K562 (cell line): ENCODE results near the gene KRTAP2-1. TPM values are rescaled to one million over a fixed set of nuclear protein-coding genes. Genes with fewer than 3 reads are reported as not detected.

ENCODE experiments used
- ATAC-seq: fragments of 200-7000 bp; cut with Tn5 transposase; 3 replicates; pipeline ENCODE4 v1.9.1; 2020; ENCODE audit warnings: moderate library complexity
- BruUV-seq: library from RNA; stranded (reverse); fragments of 400-500 nt; replicated peaks from 2 replicates; lab custom pipeline; 2021; lab: Mats Ljungman, UMichigan
- CTCF ChIA-PET: fragments of 300-600 bp; formaldehyde crosslinking; extraction: SDS; loops from one replicate; lab custom pipeline; 2021; ENCODE audit warnings: low intra/inter-chr PET ratio; lab: Yijun Ruan, JAX
- POLR2A ChIA-PET: fragments of 300-600, 350-650 bp; sonication (Branson Sonifier 250); formaldehyde crosslinking; extraction: SDS; loops from one replicate; lab custom pipeline; 2021; ENCODE audit warnings: antibody characterized with exemption, inconsistent platforms; lab: Yijun Ruan, JAX
- DNase-seq, 4 experiments: peaks; one replicate each; pipeline versions ENCODE4 v3.0.0 to v3.0.0-alpha.2; 2011 to 2018; ENCODE audit warnings: low spot score in 3 of 4, mixed read lengths in 3 of 4; ENCODE audit errors: extremely low read depth in 1 of 4
- FAIRE-seq: peaks from 2 replicates; lab custom pipeline; 2011; peaks lifted over from hg19 to GRCh38; lab: Jason Lieb, UNC
- H2AFZ ChIP-seq: 2 replicates; pipeline ENCODE4 v1.6.0; 2011; ENCODE audit warnings: low read depth, low read length, control low read depth, inconsistent platforms
- H3K27ac ChIP-seq: fragments of 200-600 bp; 3 replicates; pipeline ENCODE4 v1.8.0; 2011; ENCODE audit warnings: low read depth, mild to moderate bottlenecking, control low read depth, inconsistent platforms, low read length, moderate library complexity, mixed read lengths; ENCODE audit errors: extremely low read depth
- H3K27me3 ChIP-seq, 2 experiments: fragments of 300-600 bp in 1 of 2; 2 replicates in 1 of 2; 3 replicates in 1 of 2; pipeline versions ENCODE4 v1.6.0 to v1.8.0; 2011; ENCODE audit warnings: inconsistent platforms in 2 of 2, low read length in 2 of 2, mild to moderate bottlenecking in 1 of 2, mixed read lengths in 1 of 2, moderate library complexity in 1 of 2; ENCODE audit not compliant: control insufficient read depth in 2 of 2, insufficient read depth in 2 of 2
- H3K36me3 ChIP-seq: fragments of 300-600 bp; 3 replicates; pipeline ENCODE4 v1.8.0; 2011; ENCODE audit warnings: mild to moderate bottlenecking, low read length, inconsistent platforms; ENCODE audit not compliant: control insufficient read depth, insufficient read depth
- H3K4me1 ChIP-seq, 2 experiments: fragments of 200-600 bp in 1 of 2; replicated peaks in 1 of 2; 2 replicates in 1 of 2; 3 replicates in 1 of 2; pipeline versions ENCODE4 v1.5.1 to v1.8.0; 2011; ENCODE audit warnings: inconsistent platforms in 2 of 2, low read length in 2 of 2, mild to moderate bottlenecking in 1 of 2, mixed read lengths in 1 of 2, moderate library complexity in 1 of 2; ENCODE audit not compliant: control insufficient read depth in 2 of 2, insufficient read depth in 2 of 2
- H3K4me2 ChIP-seq: 2 replicates; pipeline ENCODE4 v1.6.1; 2011; ENCODE audit warnings: low read length, control low read depth, inconsistent platforms, mixed read lengths; ENCODE audit not compliant: insufficient read depth
- H3K4me3 ChIP-seq: fragments of 200-600 bp; sonication (generic), shearing (Covaris generic); 2 replicates; pipeline ENCODE4 v1.5.1; 2016; ENCODE audit warnings: control low read depth, inconsistent platforms
- H3K79me2 ChIP-seq: fragments of 200-600 bp; 3 replicates; pipeline ENCODE4 v1.8.0; 2011; ENCODE audit warnings: low read length, inconsistent platforms; ENCODE audit not compliant: control insufficient read depth, insufficient read depth
- H3K9ac ChIP-seq, 2 experiments: 2 replicates each; pipeline versions ENCODE4 v1.6.0 to v1.6.1; 2011; ENCODE audit warnings: low read depth in 2 of 2, low read length in 2 of 2, control low read depth in 1 of 2, inconsistent platforms in 1 of 2, mild to moderate bottlenecking in 1 of 2, mixed read lengths in 1 of 2; ENCODE audit not compliant: insufficient read depth in 1 of 2
- H3K9me1 ChIP-seq: one replicate; pipeline ENCODE4 v1.6.0; 2011; ENCODE audit warnings: inconsistent platforms, mild to moderate bottlenecking, low read length, moderate library complexity; ENCODE audit not compliant: control insufficient read depth, insufficient read depth
- H3K9me3 ChIP-seq: replicated peaks from 2 replicates; pipeline ENCODE4 v1.5.1; 2011; ENCODE audit warnings: low read depth, low read length, inconsistent platforms; ENCODE audit not compliant: control insufficient read depth, insufficient read depth
- H4K20me1 ChIP-seq: replicated peaks from 2 replicates; pipeline ENCODE4 v1.6.1; 2011; ENCODE audit warnings: low read length, inconsistent platforms, mixed read lengths; ENCODE audit not compliant: control insufficient read depth, insufficient read depth
- HOMEZ ChIP-seq: fragments of 250-450 bp; sonication (Bioruptor Pico); IDR thresholded peaks from 2 replicates; pipeline ENCODE4 v1.4.0; 2020; ENCODE audit warnings: mild to moderate bottlenecking, moderate library complexity
- KHSRP ChIP-seq: fragments of 450-650 bp; IDR thresholded peaks from 2 replicates; pipeline ENCODE4 v1.6.1; 2017
- KLF1 ChIP-seq: fragments of 450-650 bp; IDR thresholded peaks from 2 replicates; pipeline ENCODE4 v1.6.1; 2016; ENCODE audit warnings: missing genetic modification characterization, missing compliant biosample characterization
- NFE2L1 ChIP-seq: fragments of 450-650 bp; IDR thresholded peaks from 2 replicates; pipeline ENCODE4 v1.6.1; 2016; ENCODE audit warnings: missing genetic modification characterization, low read depth, mild to moderate bottlenecking, missing compliant biosample characterization, moderate library complexity, borderline replicate concordance
- RB1 ChIP-seq: fragments of 450-650 bp; IDR thresholded peaks from 2 replicates; pipeline ENCODE4 v1.6.1; 2017; ENCODE audit warnings: low read depth, mild to moderate bottlenecking
- SAFB2 ChIP-seq: fragments of 200-400 bp; formaldehyde crosslinking; IDR thresholded peaks from 2 replicates; pipeline ENCODE4 v1.6.1; 2018; ENCODE audit warnings: borderline replicate concordance, low read length, low read depth, moderate library complexity; ENCODE audit not compliant: severe bottlenecking
- SMAD2 ChIP-seq: fragments of 150-350 bp; IDR thresholded peaks from 2 replicates; pipeline ENCODE4 v1.6.1; 2014; ENCODE audit warnings: low read depth, mild to moderate bottlenecking, low read length
- TCF15 ChIP-seq: fragments of 250-450 bp; sonication (Bioruptor Pico); IDR thresholded peaks from 2 replicates; pipeline ENCODE4 v1.8.0; 2022; ENCODE audit warnings: moderate library complexity, mild to moderate bottlenecking, inconsistent platforms
- ZNF785 ChIP-seq: fragments of 250-450 bp; sonication (Bioruptor Pico); IDR thresholded peaks from 2 replicates; pipeline ENCODE4 v1.4.0; 2020; ENCODE audit warnings: mild to moderate bottlenecking
- ZSCAN32 ChIP-seq: fragments of 450-650 bp; formaldehyde crosslinking; IDR thresholded peaks from 2 replicates; pipeline ENCODE4 v1.4.0; 2020; ENCODE audit warnings: mild to moderate bottlenecking, moderate library complexity
- WGBS: fragments of 100-300 bp; shearing (Covaris generic); methylation state at CpG from one replicate; pipeline ENCODE4 v1.1.6; 2016; ENCODE audit warnings: low coverage, mixed read lengths; ENCODE audit not compliant: insufficient coverage; ENCODE audit errors: missing lambda C conversion rate; 5-methylcytosine and 5-hydroxymethylcytosine counted together
- in situ Hi-C: fragments of 300-500 bp; cut with MboI; formaldehyde crosslinking; loops from 4 replicates; pipeline ENCODE4 v1.15.0; 2018; ENCODE audit warnings: inconsistent platforms, mixed read lengths
- intact Hi-C: fragments of 100-400 bp; cut with micrococcal nuclease; formaldehyde crosslinking; loops from 2 replicates; pipeline ENCODE4 v1.14.2; 2022
- polyA plus RNA-seq, 8 experiments: library from polyadenylated mRNA; depleted of rRNA in 4 of 8; stranded (reverse) in 5 of 8; unstranded in 3 of 8; fragments of >200 nt; fragmentation: Nextera tagmentation in 2 of 8; fragmentation: Illumina TruSeq in 1 of 8; extraction: Ambion mirVana in 2 of 8; extraction: Trizol in 1 of 8; gene quantifications; 2 replicates each; pipeline versions ENCODE4 v1.2.1 to v1.2.3, GENCODE V29; 2011 to 2014; ENCODE audit warnings: inconsistent platforms in 1 of 8, missing spikeins in 1 of 8
- total RNA-seq, 7 experiments: library from RNA; depleted of rRNA in 6 of 7; stranded (reverse); fragments of >200 nt in 6 of 7; fragmentation: Illumina TruSeq in 2 of 7; extraction: Trizol in 2 of 7; gene quantifications; 2 replicates each; pipeline versions ENCODE4 v1.2.1 to v1.2.3, GENCODE V29; 2011 to 2021; ENCODE audit warnings: low replicate concordance in 1 of 7
- TF ChIP-seq, protein P1 (sequence below): fragments of 450-650 bp; IDR thresholded peaks from 2 replicates; pipeline ENCODE4 v1.6.1; 2018; ENCODE audit not compliant: partially characterized antibody

Gene KRTAP2-1
- total and polyA plus RNA-seq, 9 of the 15 experiments (the other 6 are each of a cell fraction or from before 2014, with no cell fraction given), result not detected

GRCh38 chr17:41063449-41063848 is 16.3 kb upstream of the KRTAP2-1 start:
- 0% methylated on average over 4 of the region's 4 CpGs for WGBS

More at GRCh38 chr17:41063449-41063848, 16.3 kb upstream of the KRTAP2-1 start:
- intact Hi-C loops, result no loop called here
- no peaks in the 10 kb centered on the region for H3K9me3 ChIP-seq
- in situ Hi-C loops, result no loop called here
- no peaks in the 10 kb centered on the region for H3K9me1 ChIP-seq
- H3K27me3 ChIP-seq, result peaks cover 0 to 4% of the 10 kb centered on the region in 2 experiments; a peak in 2 of 5 replicates
- H3K4me2 ChIP-seq, result no peak overlapping the region
- no peaks in the 10 kb centered on the region; the same call in 1 of the 2 replicates for H4K20me1 ChIP-seq
- no peak overlapping the region for H3K4me3 ChIP-seq
- no peaks in the 10 kb centered on the region for H3K79me2 ChIP-seq
- CTCF ChIA-PET, result no interaction called here
- BruUV-seq, result no TSS peak
- FAIRE-seq (no peak), DNase-seq (no peak), ATAC-seq (no peak)
- no peak overlapping the region for H3K27ac ChIP-seq
- POLR2A ChIA-PET, result no interaction called here
- no peaks in the 10 kb centered on the region for H3K36me3 ChIP-seq
- no peak overlapping the region for H2AFZ ChIP-seq
- H3K4me1 ChIP-seq, result peaks cover 0 to 5% of the 10 kb centered on the region in 2 experiments; a peak in 2 of 5 replicates
- no peak for TF ChIP-seq RB1
- TF ChIP-seq NFE2L1 (tag), result no peak
- no peak for TF ChIP-seq KLF1 (tag)
- TF ChIP-seq, protein P1, sequence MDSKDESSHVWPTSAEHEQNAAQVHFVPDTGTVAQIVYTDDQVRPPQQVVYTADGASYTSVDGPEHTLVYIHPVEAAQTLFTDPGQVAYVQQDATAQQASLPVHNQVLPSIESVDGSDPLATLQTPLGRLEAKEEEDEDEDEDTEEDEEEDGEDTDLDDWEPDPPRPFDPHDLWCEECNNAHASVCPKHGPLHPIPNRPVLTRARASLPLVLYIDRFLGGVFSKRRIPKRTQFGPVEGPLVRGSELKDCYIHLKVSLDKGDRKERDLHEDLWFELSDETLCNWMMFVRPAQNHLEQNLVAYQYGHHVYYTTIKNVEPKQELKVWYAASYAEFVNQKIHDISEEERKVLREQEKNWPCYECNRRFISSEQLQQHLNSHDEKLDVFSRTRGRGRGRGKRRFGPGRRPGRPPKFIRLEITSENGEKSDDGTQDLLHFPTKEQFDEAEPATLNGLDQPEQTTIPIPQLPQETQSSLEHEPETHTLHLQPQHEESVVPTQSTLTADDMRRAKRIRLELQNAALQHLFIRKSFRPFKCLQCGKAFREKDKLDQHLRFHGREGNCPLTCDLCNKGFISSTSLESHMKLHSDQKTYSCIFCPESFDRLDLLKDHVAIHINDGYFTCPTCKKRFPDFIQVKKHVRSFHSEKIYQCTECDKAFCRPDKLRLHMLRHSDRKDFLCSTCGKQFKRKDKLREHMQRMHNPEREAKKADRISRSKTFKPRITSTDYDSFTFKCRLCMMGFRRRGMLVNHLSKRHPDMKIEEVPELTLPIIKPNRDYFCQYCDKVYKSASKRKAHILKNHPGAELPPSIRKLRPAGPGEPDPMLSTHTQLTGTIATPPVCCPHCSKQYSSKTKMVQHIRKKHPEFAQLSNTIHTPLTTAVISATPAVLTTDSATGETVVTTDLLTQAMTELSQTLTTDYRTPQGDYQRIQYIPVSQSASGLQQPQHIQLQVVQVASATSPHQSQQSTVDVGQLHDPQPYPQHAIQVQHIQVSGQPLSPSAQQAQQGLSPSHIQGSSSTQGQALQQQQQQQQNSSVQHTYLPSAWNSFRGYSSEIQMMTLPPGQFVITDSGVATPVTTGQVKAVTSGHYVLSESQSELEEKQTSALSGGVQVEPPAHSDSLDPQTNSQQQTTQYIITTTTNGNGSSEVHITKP, result no peak
- TF ChIP-seq SMAD2, result no peak
- TF ChIP-seq SAFB2, result no peak
- no peak for TF ChIP-seq ZNF785 (CRISPR knock-in tag)
- TF ChIP-seq KHSRP, result no peak
- no peak for TF ChIP-seq HOMEZ (CRISPR knock-in tag)
- TF ChIP-seq TCF15, result no peak
- no peak for TF ChIP-seq ZSCAN32 (CRISPR knock-in tag)
- no peak overlapping the region for H3K9ac ChIP-seq
